ENCODE data around the gene OPCML.

The OPCML gene

DNA sequence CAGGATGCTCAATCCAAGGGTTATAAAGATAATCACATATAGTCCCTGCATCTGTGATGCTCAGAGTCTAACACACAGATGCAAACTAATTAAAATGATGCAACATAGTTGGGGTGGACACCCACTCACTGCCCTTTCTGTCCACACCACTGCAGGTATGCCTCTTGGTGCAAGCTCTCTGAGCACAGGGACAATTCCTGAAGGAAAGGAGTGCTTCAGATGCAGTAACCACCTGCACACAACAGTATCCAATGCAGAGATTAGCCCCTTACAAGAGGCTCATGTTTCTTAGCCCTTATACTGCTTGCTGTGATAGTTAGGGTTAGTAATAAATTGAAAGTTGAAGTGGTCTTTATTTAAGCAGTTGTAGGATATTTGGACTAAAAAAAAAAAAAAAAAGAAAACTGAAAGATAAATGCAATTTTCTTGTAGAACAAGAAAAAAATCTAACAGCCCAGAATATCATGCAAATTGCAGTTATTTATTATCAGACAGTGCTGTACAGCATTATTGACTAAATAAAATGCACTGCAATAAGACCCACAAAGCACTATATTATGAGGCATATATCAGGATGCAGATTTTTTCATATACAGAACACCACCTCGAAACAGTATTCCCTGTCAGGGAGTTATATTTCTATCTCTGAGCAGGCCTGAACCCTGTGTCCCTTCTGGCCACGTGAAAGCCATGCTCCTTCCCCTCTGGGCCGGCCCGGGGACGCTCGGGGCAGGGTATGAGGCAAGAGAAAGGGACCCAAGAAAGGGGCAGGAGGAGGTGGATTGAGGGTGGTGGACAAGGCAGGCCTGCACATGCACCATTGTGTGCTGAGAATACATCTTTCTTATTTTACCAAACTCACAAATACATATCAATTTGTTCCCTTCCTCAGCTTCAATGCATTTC lies 260.2 kb downstream of the OPCML start:
- DNase-seq = no peak

DNA sequence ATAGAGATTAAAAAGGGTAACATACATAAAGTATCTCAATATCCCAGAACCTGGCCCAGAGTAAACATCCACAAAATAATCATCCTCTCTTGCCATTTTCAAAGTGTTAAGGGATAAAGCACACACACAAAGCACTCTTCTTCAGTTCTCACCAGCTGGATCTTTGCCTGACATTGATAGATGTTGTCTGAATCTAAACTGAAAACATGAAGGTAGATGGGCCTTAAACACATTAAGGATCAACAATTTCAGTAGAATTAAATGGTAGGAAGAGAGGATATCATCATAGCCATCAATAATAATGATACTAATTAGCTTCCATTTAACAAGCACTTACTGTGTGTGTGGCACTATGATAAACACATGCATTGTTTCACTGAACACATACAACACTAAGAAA lies 261.1 kb downstream of the OPCML start:
- DNase-seq = no peak

DNA sequence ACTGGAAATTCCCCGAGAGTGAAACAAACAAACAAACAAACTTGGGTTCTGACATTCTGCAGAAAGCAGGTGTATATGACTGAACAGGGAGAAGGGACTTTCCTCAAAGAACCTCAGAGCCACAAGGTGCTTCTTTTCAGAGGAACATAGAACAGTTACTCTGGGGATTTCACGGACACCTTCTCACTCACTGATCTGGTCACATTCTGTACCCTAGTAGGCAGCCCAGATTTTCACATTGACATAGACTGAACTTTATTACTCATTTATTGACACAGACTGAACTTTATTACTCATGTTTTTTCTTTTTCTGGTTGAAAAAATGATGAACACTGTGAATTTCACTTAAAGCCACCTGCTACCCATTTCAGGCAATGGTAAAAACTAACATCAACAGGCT lies 263.0 kb downstream of the OPCML start:
- no peak for DNase-seq

DNA sequence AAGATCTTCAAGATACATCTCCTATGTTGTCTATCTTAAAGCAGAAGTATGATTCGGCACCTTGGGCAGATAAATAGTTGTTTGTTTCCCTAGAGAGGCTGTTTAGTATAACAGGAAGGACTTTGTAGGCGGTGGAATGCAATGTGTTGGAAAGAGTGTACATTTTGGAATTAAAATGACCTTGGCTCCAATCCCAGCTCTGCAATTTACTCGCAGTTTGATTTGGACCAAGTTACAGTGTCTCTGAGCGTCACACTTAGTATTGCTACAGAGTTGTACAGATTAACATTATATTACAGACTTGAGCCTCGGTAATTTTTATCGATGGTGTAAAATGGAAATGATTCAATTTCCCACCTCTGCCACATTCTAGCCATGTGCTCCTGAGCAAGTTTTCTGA lies 265.3 kb downstream of the OPCML start:
- no peak for DNase-seq

DNA sequence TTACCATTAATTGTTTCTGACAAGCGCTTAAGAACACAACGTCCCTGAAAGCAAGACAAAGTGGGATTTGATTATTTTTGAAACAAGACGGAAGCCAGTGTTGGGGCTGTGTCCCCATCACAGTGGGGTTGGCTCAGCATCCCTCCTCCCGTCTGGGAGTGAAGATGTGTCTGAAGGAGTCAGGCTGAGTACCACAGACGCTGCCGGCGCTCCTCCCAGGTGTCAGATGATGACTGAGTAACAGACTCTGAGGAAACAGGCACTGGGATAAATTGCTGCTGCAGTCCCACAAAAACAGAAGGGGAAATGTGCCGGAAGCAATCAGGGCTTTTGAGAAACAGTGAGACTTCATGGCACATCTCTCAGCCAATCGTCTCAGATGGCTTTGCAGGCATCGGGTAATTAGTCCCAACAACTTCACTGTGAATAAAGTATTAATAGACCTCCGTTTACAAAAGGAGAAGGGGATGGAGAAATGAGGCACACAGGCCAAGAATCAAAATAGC lies 266.7 kb downstream of the OPCML start:
- DNase-seq = no peak

DNA sequence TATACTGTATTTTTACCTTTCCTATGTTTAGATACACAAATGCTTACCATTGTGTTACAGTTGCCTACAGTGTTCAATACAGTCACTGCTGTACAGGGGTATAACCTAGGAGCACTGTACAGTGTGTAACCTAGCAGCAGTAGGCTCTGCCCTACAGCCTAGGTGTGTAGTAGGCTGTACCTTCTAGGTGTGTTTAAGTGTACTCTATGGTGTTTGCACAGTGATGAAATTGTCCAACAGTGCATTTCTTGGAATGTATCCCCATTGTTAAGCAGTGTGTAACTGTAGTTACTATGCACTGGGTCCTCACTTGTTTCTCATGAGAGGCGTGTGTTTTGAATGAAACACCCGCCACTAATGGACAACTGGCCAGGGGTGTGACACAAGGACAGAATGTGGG lies 269.0 kb downstream of the OPCML start:
- DNase-seq = no peak

DNA sequence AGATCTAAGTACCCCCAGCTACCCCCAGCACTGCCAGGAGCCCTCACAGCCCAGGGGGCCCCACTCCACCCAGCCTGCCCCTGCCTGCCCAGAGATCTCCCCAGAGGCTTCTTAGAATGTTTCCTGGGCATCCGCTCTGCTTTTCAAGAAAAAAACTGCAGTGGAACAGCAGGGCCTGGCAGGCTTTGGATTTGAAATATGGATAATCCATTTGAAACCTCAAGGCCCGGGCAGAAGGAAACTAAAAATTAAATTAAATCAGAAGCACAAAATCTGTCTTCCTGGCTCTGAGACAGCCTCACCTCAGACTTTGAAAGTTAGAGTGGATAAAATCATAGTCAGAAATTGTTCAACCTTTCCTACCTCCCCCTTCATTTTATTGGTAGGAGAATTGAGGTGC lies 273.6 kb downstream of the OPCML start:
- no peak for DNase-seq

DNA sequence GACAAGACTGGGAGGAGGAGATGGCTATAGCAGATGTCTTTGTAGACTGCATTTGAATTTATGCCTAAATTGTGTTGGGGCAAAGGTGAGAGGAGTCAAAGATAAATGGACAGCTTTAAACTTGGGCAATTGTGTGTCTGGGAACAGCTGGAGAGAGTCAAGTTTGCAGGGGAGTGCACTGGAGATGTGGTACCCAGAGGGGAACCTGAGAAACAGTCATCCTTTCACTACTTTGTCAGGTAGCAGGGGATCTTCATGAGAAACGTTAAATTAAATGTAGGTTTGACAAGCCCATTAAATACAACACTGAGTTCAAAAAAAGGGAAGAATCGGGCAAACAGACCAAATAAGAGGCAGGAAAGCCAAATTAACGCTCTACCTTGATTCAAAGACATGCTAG lies 277.7 kb downstream of the OPCML start:
- DNase-seq = no peak

DNA sequence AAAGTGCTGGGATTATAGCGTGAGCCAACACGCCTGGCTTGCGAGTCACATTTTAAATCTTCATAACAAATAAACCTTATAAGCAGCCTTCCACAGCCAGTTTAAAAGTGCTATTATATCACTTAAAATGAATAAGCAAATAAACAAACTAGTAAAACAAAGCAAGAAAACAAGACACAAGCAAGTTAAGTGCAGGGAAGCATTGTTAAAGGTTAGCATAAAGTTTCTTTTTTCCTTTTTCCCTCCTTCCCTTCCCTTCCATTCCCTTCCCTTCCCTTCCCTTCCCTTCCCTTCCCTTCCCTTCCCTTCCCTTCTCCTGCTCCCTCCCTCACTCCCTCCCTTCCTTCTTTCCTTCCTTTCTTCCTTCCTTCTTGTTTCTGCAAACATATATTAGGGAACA lies 278.7 kb downstream of the OPCML start:
- DNase-seq = no peak

DNA sequence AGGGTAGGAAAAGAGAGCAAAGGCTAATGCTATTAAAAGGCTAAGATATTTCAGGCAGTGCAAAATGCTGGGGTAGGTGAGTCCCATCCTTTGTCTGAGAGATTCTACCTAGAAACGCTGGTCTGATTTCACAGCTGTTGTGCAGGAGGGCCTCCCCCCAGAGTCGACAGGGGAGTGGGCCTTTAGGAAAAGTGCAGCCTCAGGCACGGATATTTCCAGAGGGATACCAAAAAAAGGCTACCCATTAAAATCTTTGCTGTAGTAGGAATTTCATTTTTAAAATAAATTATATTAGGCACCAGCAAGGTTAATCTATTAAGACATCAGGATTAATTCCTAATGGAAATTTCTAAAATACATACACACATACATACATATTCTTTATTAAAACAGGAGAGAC lies 280.5 kb downstream of the OPCML start:
- DNase-seq = no peak

DNA sequence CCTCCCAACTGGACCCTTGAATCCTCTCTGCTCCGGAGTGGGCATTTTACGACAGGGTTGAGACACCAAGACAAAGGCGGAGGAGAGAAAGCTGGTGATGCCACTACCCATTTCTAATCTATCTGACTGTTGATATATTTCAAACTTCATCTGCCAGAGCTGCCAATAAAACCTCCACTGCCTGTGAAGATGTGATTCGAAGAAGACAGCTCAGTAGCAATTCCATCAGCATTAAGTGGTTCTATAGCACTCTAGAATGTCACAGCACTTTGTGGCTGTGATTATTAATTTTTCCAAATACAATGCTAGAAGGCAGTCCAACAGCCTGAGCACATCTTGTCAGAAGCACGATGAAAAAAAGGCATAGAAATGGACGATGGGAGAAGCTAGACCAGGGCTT lies 282.8 kb downstream of the OPCML start:
- no peak for DNase-seq

DNA sequence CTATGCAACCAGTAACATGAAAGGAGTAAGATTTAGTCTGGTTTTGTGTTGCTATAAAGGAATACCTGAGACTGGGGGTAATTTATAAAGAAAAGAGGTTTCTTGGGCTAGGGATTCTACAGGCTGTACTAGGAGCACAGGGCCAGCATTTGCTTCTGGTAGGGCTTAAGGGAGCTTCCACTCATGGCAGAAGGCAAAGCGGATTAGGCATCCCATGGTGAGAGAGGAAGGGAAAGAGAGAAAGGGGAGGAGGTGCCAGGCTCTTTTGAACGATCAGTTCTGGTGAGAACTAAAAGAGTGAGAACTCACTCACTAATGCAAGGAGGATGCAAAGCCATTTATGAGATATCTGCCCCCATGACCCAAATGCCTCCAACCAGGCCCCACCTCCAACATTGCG lies 283.2 kb downstream of the OPCML start:
- DNase-seq = no peak

DNA sequence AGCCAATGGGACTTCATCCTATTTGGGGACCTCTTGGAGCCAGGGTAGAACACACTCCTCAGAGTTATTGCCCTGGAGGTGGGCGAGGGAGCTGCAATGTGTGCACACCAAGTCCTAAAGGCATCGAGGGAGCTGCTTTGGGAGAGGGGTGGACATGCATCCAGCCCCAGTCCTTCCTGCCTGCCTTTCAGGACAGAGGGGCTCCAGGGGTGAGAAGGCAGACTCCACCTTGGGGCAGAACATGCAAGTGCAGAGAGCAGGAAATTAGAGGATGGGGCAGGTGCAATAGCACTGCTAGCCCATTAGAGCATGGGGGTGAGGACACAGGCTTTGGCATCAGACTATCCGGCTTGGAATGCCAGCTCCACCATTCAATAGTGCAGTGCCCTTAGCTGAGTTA lies 288.5 kb downstream of the OPCML start:
- DNase-seq = no peak

DNA sequence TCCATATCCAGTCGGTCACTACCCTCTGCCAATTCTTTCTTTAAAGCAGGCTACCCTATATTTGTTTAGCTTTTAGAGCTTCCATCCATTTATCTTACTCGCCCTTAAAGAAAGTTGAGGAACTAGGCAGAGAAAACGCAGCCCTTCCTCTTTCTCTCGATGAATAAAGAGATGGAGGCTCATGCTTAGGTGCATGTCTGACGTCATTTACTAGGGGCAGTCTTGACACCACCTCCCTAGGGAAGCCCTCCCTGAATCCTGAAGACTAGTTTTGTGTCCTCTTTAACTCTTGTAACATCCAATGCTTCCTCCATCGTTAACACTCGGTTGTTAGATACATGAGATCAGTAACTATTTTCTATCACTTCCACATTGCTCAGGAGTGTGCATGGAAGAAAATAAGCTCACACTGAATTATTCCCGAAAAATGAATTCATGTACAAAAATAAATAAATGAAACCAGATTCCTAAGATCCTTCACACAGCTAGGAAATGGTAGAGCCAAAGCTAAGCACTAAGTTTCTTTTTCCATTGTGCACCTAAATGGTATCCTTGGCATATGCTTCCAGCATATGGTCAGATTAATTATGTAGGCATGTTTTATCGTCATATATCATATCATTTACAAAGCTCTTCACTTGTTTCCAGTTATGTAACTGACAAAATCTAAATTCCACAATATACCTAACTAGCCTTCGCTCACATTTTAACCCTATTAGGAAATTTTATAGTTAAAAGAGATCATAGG lies 291.2 kb downstream of the OPCML start:
- DNase-seq = no peak

DNA sequence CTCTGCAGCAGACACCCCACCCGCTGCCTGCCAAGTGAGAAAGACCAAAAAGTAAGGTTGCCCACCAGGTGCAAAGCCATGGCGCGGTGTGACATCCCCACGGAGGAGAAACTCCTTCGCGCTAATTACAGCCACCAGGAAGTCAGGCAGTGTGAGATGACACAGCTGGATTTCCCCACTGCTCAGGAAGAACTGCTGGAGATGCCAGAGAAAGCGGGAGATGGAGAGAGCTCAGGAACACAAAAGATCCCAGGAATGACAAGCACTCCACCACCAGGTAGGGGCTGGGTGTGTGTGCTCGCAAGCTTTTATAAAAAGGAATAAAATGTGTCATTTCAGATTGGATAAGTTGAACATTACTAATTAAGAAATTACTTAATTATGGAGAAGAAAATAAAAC lies 292.7 kb downstream of the OPCML start:
- no peak for DNase-seq

DNA sequence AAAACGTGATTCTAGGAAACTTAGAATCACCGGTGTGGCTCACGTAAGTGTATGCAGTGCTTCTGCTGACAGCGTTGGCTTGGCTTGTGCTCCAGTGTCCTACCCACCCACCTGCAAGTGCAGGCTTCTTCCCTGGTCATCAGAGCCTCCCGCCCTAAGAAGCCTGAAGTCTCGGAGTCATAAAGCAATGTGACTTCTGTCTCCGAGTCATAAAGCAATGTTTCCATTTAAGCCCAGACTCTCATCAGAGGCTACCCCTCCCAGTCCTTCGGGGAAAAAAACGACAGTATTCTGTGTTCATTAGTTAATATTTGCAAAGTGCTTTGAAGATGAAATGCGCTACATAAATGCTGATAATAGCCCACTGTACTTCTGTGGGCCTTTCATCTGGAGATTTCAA lies 293.8 kb downstream of the OPCML start:
- no peak for DNase-seq

DNA sequence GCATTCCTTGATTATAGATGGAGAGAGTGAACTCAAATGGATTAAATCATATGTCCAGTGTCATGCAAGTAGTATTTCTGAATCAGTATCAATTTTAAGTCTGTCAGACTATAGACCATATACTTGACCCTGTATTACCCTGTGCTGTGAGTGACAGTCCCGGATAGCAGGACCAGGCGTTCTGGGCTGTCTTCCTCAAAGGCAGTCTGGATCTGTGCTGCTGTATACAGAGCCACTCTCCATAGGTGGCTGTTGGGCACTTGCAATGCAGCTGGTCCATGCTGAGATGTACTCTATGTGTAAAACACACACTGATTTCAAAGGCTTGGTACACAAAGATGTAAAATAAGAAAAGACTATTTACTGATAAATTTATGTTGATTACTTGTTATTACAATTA lies 294.3 kb downstream of the OPCML start:
- no peak for DNase-seq

DNA sequence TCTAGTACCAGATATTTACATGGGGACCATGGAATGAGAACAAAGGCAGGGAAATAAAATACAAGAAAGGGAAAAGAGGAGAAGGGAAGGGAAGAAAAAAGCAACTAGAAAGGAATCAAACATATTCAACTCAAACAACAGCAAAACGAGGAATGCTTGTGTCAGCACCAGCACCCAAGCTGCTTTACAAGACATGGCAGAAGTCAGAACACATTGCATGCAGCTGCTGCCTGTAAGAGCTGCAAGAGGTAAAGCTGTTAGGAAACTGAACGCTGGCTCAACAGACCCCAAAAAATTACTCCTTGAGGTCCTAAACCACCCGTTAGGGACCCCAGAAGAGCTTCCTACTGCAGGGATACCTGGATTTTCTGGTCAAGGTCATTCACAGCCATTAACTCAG lies 296.9 kb downstream of the OPCML start:
- DNase-seq = no peak

DNA sequence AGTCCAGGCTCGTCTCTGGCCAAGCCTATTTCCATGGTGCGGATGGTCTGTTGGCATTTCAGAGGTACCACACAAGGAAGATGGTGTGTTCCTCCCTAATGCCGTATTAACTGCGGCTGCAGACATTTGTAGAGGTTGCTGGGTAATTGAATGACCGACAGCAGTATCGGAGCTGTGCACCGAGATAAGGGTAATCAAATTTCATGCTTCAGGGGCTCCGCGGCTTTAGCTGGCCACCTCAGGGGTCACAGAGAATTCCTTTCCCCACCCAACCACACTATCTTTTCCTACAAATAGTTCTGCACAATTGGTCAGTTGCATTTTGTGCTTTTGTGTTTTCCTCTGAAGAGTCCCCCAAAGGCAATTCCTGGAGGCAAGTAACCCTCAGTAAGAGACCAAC lies 297.4 kb downstream of the OPCML start:
- DNase-seq = no peak

DNA sequence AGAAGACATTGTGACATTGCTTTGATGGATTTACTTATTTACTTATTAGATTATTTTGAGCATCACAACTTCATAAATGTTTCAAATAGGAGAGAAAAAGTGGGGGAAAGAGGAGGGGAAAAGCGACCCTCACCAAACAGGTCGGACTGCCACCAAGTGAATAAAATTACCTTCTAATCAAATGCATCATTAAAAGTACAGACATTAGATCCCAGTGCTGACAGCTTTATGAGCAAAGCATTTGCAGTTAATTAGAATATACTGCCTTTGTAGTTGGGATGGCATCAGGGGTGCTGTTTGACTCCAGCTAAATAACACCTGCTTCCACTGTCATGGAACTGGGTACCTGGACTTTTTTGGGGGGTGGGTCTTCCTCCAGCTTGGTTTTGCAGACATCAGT lies 299.6 kb downstream of the OPCML start:
- DNase-seq = no peak

DNA sequence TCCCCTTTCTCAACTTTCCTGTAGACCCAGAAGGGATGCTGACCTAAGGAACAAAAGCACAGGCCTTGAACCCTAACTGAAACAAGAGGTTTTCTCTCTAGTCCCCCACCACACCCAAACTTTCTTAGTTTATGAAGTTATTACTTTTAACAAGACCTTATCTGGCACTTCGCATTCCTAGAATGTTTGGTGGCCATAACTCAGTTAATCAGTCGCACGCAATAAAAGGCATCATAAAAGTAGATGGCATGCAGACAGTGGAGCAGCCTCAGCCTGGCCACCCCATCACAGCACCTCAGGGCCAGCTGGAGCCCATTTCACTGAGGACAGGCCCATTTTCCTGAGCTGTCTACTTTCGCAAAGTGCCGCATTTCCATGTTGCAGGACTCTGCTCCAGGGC lies 301.9 kb downstream of the OPCML start:
- DNase-seq = no peak

DNA sequence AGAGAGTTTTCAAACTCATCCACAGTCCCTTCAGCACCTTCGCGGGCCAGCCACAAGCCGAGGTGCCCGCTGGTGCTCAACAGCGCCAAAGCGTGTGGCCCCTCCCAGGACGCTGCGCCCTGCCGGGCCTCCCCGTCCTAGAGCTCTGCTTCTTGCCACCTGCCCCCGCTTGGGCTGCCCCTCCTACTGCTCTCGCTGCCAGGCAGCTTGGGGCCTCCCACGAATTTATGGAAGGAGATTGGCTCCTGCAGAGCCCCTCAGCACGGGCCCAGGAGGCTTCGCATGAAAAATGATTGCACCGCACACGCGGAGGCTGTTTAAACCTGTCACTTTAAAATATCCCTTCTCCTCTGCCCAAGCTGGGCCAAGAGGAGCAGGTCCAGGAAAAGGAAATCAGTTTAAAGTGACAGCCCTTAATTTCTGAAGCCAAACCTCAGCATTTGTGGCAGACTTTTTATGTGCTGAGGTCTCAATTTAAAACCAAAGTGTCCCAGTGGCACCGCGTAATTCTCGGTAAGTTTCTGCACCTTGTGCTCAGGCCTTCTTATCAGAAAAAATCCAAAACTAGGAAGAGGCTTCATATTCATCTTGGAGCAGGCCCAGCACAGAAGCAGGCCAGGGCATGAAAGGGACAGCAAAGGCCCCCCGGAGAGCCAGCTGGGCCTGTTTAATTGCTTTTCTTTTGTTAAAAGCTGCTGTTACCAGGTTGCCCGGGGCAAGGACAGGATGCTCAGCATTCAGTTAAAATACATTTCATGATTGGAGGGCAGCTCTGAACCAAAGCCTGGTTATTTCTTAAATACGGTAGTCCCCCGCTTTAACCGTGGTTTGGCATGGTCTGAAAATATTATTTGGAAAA lies 303.6 kb downstream of the OPCML start:
- peak; percentile 4 to 19 for DNase-seq

DNA sequence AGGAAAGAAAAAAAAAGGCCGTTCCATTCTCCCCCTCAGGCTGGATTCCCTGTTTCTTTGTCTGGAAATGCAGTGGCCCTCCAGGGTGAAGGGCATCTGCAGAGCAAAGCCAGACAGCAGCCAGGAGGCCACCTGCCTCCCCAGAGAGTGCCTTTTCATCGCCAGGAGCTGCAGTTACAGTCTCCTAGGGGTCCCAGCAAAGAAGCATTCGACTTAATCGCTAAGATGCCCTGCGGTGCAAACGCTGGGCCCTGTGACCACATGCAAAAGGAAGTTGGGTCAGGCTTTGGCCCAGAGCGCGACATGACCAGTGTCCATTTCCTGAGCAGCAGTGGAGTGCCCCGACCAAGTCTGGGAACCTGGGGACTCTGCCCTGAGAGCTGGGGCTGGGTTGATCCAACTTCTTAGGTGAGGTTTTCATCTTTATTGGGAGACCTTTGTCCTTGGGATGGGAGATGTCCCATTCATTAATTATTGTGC lies 304.6 kb downstream of the OPCML start:
- no peak for DNase-seq
